ENCODE results near the gene CTU1.

CTU1 gene

GRCh38 chr19:51091895-51092873 is 16.0 kb downstream of the CTU1 start:
- H3K4me3 ChIP-seq (ENCODE audit: low read length): no peak overlapping the region
- no peak for DNase-seq (ENCODE audit: low read depth, low spot score)

DNA sequence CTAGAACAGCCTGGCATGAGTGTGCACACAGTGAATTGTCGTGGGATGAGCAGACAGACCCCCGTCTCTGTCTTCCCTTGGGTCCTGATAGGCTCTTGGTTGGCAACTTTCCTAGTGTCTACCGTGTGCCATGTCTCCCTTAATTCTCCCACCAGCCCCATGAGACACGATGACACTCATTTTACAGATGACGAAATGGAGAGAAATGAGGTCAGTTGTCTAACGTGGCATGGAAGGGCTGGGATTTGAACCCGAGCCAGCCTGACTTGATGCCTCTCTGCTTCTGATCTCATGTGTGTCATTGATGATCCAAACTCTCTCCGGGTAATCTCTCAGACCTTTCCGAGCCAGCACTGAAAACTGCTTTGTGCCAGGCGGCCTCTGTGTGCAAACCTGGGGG is 17.1 kb downstream of the CTU1 start:
- no peak for DNase-seq (ENCODE audit: low read depth, low spot score)

DNA sequence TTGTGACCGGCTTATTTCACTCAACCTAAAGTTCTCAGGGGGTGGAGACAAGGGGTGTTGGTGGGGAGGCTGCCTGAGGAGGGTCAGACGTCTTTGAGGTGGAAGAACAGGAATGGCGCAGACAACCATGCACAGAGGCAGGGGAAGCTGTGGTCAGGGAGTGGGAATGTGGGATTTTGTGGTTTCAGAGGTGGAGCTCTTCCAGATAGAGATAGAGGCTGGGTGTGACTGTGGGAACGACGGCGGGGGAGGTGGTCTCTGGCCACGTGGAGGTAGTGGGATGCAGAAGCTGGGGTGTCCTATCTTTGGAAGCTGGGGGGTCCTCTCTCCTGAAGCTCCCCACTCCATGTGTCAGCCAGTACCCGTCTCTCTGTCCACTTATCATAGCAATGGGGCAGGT is 17.7 kb downstream of the CTU1 start:
- no peak overlapping the region for H3K4me3 ChIP-seq (ENCODE audit: low read length)
- DNase-seq (ENCODE audit: low read depth, low spot score): no peak

More for the DNA sequence above, 17.1 kb downstream of the CTU1 start:
- H3K4me3 ChIP-seq (ENCODE audit: low read length): no peak overlapping the region

DNA sequence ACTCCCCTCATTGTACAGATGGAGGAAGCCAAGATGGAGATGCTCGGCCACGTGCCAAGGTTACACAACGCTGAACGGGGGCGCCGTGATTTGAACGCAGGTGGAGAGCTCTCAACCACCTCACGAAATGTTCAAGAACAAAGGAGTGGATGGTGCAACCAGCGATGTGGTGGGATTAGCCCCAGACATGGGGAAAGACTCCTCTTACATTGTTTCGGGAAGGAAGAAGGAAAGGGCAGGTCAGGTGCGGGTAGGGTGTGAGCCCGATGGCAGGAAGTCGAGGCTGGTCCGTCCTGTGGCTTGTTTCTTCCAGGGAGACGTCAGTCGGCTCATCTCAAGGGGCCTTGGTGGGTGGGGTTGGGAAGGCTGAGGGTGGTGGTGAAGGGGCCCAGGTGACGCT is 18.4 kb downstream of the CTU1 start:
- DNase-seq (ENCODE audit: low read depth, low spot score): no peak

DNA sequence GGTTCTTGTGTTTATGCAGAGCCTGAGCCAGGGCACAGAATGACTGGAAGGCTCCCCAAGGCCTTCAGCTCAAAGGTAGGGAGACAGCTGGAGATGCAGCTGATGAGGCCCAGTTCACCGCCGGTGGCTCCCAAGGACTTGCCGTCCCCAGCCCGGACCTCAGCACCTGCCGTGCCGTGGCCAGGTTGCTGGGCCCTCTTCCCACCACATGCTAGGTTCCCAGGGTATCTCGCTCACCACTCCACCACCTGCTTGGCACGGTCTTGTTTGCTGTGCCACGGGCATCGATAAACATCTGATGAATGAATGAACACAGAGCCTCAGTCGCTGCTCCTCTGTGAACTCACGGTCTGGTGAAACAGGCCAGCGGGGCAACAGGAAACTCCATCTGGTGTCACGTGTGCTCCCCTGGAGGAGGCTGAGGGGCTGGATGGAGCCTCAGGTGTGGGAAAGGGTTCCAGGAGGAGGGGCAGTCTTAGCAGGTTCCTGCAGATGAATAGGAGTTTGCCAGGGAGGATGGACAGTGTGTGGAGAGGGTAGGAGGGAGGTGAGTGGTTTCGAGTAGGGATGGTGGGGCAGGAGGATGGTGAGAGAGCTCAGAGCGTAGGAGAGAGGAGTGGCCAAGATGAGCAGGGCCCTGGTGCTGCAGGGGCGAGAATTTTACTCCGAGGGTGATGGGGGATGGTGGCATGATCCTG is 21.9 kb downstream of the CTU1 start:
- H3K4me3 ChIP-seq (ENCODE audit: low read length): no peak overlapping the region

More for the DNA sequence above, 18.4 kb downstream of the CTU1 start:
- H3K4me3 ChIP-seq (ENCODE audit: low read length): no peak overlapping the region

DNA sequence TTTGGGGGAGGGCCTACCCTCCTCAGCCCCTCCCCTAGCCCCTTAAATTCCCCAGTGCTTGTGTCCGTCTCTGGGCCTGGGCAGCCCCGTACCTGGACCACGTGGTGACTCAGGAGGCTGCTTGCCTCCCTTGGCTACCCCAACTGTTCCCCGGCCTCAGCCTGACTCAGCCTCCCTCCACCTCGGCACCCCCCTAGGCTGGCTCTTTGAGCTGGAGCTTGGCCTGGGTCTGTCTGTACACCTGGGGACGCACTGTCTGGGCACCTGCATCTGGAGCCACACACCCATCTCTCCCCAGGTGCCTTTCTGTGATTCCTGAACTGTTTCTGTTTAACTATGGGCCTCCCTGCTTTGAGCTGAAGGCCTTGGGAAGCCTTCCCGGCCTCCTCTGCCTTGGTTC is 23.7 kb downstream of the CTU1 start:
- DNase-seq (ENCODE audit: low read depth, low spot score): no peak
- H3K4me3 ChIP-seq (ENCODE audit: low read length): no peak overlapping the region

More for the DNA sequence above, 21.9 kb downstream of the CTU1 start:
- DNase-seq (ENCODE audit: low read depth, low spot score): no peak

DNA sequence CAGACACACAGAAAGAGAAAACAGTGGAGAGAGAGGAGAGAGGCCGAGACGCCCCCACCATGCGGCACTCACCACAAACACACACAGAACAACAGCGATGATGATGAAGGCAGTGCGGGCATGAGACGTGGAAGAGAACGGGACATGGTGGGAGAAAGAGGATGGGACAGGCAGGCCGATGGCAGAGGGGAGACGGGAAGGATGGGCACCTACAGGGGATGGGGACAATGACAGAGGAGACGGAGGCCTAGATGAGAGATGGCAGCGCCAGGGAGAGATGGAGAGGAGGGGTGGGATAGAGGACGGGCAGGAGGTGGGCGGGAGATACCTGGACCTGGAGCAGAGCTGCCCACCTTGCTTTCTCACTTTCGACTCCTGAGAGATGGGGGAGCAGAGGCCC is 24.4 kb downstream of the CTU1 start:
- H3K4me3 ChIP-seq (ENCODE audit: low read length): no peak overlapping the region
- no peak for DNase-seq (ENCODE audit: low read depth, low spot score)

DNA sequence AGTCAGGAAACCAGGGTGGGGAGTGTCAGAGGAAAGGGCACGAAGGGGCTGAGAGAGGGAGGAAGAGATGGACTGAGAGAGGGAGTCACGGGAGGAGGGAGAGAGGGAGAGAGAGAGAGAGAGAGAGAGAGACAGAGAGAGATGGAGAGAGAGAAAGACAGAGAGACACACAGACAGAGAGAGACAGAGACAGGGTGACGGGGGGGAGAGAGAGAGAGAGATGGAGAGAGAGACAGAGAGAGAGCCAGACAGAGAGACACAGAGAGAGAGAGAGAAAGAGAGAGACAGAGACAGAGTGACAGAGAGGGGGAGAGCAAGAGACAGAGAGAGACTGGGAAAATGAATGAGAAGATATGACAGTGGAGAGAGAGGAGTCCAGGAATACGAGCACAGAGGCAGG is 25.0 kb downstream of the CTU1 start:
- no peak overlapping the region for H3K4me3 ChIP-seq (ENCODE audit: low read length)
- DNase-seq (ENCODE audit: low read depth, low spot score): no peak

DNA sequence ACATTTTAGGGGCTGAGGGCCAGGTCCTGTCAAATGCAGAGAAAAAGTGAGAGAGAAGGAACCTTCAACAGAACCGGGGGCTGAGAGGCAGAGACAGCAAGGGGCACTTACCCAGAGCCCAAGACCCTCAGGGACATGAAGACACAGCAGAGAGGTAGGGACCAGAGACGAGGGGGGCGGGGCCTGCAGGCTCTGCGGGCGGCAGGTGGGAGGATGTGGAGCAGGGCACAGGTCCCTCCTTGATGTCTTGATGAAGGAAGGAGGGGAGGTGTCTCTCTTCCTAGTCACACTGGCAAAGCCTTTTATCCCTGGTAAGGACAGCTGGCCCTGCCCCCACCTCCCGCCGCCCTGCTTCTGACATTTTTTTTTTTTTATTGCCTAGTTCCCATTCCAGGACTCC is 25.6 kb downstream of the CTU1 start, which contains the start of gene KLK14:
Gene KLK14 (minus strand): TSS at position 277 of the 400 bp plus-strand sequence. CDS start 273 bp downstream, at position 4.
- DNase-seq (ENCODE audit: low read depth, low spot score): no peak
- no peak within 1 kb of the TSS for H3K4me3 ChIP-seq (ENCODE audit: low read length)

DNA sequence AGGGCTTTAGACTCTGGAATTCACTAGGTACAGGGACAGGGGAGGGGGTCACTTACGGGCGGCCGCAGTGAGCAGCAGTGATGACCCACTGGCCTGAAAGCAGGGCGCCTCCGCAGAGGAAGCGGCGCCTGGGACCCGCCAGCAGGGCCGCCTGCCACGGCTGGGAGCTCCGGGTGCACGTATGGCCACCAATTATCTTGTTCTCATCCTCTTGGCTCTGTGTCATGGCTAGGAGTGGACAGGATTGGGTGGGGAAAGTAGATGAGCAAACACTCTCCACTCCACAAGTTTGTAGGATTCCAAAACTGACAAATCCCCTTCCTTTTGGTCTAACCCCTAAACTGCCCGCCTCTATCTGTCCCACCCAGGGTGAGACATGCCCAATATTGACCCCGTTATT is 26.7 kb downstream of the CTU1 start:
- no peak for DNase-seq (ENCODE audit: low read depth, low spot score)
- no peak overlapping the region for H3K4me3 ChIP-seq (ENCODE audit: low read length)

DNA sequence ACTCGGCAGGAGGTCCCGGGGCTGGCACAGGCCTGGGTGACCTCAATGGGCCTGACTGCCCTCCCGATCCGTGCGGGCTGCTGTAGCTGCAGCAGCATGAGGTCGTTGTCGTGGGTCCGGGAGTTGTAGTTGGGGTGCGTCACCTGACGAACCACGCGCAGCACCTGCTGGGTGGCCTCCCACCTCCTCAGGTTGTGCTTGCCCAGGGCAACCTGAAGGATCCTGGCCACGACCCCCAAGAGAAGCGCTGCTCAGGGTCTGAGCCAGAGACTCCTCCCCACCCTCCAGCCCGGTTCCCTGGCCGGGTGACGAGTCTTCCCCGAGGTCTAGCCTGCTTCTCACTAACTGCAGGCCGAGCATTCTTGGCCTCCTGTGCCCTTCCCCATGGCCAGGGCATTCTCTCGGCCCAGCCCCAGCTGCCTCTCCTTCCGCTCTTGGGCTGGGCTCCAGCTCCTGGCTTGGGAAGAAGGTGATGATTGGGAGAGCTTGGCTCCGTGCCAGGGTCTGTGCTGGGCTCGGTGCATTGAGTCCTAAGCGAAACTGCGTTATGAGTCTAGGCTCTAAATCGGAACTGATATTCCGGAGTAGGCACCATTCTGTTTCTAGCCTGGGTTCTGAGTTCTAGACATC is 28.6 kb downstream of the CTU1 start:
- no peak for DNase-seq (ENCODE audit: low read depth, low spot score)
- H3K4me3 ChIP-seq (ENCODE audit: low read length): no peak overlapping the region

DNA sequence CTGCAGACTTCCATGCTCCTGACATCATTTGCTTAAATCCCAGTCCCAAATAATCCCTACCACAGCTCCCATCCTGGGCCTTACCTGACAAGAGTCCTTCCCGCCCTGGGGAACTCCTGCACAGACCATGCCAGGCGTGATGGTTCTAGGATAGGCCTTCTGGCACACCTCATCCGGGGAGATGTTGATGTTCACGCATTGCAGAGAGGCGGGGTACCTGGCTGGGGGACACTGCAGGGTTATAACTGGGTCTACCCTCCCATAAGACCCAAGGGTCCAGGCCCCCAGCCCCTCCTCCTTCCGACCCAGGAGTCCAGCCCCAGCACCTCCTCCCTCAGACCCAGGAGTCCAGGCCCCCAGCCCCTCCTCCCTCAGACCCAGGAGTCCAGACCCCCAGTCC is 29.5 kb downstream of the CTU1 start:
- no peak overlapping the region for H3K4me3 ChIP-seq (ENCODE audit: low read length)
- no peak for DNase-seq (ENCODE audit: low read depth, low spot score)

DNA sequence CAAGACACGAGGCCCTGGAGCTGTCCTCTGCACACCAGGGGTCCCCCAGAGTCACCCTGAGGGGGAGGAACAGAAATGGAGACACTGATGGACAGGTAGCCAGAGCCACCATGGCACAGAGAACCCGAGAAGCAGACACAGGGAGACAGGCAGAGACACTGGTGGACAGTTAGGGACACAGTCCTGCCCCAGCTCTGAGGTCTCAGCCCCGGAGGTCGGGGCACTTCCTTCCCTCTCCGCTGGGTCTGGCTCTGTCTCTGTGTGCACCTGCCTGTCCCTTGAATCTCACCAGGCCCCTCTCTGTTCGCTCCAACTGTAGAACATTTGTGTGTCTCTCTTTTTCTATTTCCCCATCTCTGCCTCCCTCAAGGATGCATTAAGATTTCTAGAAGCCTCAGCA is 30.1 kb downstream of the CTU1 start:
- no peak overlapping the region for H3K4me3 ChIP-seq (ENCODE audit: low read length)
- no peak for DNase-seq (ENCODE audit: low read depth, low spot score)

DNA sequence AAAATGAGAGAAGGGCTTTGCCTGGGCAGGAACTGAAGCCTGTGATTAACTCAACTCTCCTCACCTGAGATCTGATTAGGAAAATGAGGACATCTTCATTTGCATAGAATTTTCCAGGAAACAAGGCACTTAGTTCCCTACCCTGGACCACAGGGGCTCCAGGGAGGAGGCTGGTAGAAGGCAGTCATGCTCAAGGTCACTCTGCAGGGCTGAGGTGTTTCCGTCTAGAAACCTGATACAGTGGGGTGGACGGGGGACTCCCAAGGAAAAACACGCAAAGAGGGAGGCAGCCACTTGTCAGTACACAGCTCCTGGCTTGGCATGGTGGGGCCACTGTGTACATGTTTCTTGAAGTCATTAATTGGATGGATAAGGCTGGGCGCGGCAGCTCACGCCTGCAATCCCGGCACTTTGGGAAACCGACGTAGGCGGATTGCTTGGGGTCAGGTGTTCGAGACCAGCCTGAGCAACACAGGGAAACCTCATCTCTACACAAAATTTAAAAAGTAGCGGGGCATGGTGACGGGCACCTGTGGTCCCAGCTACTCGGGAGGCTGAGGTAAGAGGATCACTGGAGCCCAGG is 31.5 kb downstream of the CTU1 start:
- no peak for DNase-seq (ENCODE audit: low read depth, low spot score)
- H3K4me3 ChIP-seq (ENCODE audit: low read length): no peak overlapping the region

DNA sequence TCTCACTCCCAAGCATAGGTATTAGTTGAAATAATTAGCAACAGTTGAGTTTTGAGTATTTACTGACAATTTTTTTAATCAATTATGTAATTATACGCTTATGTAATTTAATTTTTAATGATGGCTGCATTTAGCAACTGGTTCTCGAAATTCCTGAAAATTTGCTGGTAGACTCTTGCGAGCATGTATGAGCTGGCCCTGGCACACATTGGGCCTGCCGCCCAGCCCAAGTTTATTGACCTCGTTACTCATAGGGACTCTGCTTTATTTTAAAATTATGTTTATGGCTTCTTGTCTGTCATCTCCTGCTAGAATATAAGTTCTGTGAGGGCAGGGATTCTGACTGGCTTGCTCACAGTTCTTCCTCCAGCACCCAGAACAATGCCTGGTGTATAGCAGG is 32.2 kb downstream of the CTU1 start:
- no peak for DNase-seq (ENCODE audit: low read depth, low spot score)
- H3K4me3 ChIP-seq (ENCODE audit: low read length): no peak overlapping the region

DNA sequence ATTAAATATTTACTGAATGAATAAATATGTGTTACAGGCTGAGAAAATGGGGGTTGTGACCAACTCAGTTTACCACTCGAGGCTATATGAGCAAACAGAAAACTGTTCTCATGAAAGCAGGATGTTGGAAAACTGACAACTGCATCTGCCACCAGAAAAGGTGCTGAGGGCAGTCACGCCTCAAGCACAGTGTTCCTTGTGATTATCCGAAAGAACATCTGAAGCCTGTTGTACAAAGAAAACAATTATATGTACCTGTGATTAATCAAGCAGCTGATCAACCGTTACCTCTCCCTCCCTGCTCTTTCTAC is 37.2 kb downstream of the CTU1 start:
- H3K4me3 ChIP-seq (ENCODE audit: low read length): no peak overlapping the region
- DNase-seq (ENCODE audit: low read depth, low spot score): no peak

GRCh38 chr19:51070334-51071094 is 37.7 kb downstream of the CTU1 start:
- no peak overlapping the region for H3K4me3 ChIP-seq (ENCODE audit: low read length)
- no peak for DNase-seq (ENCODE audit: low read depth, low spot score)

- H3K4me3 ChIP-seq (ENCODE audit: low read length): no peak overlapping the region
- DNase-seq (ENCODE audit: low read depth, low spot score): no peak
These were observed 41.6 kb downstream of the CTU1 start for GRCh38 chr19:51066393-51067186.
